ENCODE data around the gene ZRANB1. TPM values are rescaled to one million over a fixed set of nuclear protein-coding genes. Genes with fewer than 3 reads are reported as not detected.
"Not testable (repeated sequence)": the region's sequence is repeated elsewhere in the genome, so short reads cannot be mapped to it uniquely, and the experiment has no call there.

ZRANB1 gene
- total RNA-seq, 4 donors from 2014 or later, result 22.1 to 37.5 (median 25.0) TPM

GRCh38 chr10:124909563-124909962 lies 32.4 kb upstream of the ZRANB1 start:
- 88 to 89% methylated on average over 7 to 8 of the region's 8 CpGs for WGBS, 2 donors
- no peak overlapping the region for H3K4me3 ChIP-seq (replicated peaks in 1 of 3)
- H3K4me1 ChIP-seq, result peaks cover 0 to 11% of the 10 kb centered on the region in 2 donors
- intact Hi-C loops (cut with DNase I), result no loop called here
- H3K27me3 ChIP-seq, result no peaks in the 10 kb centered on the region
- H3K9me3 ChIP-seq, result no peaks in the 10 kb centered on the region
- DNase-seq, result no peak
- H3K27ac ChIP-seq, result no peak overlapping the region
- no peaks in the 10 kb centered on the region for H3K36me3 ChIP-seq
- TF ChIP-seq POLR2A (IDR thresholded peaks at IDR 0.05), result no peak
- TF ChIP-seq CTCF (IDR thresholded peaks at IDR 0.05), result no peak

- TF ChIP-seq POLR2A (IDR thresholded peaks at IDR 0.05) (no peak), CTCF (IDR thresholded peaks at IDR 0.05) (no peak)
- H3K9me3 ChIP-seq, result no peaks in the 10 kb centered on the region
- 42 to 47% methylated on average over 14 of the region's 14 CpGs for WGBS, 2 donors
- peaks cover 0 to 16% of the 10 kb centered on the region in 2 donors for H3K4me1 ChIP-seq
- no peak overlapping the region for H3K4me3 ChIP-seq (replicated peaks in 1 of 3)
- intact Hi-C loops (cut with DNase I), result loop anchor here (10.0 kb wide), 2 partner anchors 143 to 253 kb away; partner anchors contain the start of gene CTBP2
- no peak for DNase-seq
- H3K36me3 ChIP-seq, result no peaks in the 10 kb centered on the region
- no peaks in the 10 kb centered on the region for H3K27me3 ChIP-seq
- peak overlapping the region; percentile 51 to 69 (median 65) for H3K27ac ChIP-seq
These were observed 30.5 kb upstream of the ZRANB1 start for GRCh38 chr10:124911124-124912067.

GRCh38 chr10:124912101-124912886 lies 29.6 kb upstream of the ZRANB1 start:
- H3K9me3 ChIP-seq, result no peaks in the 10 kb centered on the region
- no peak for DNase-seq
- WGBS, 2 donors, result 75 to 84% methylated on average over 5 of the region's 5 CpGs
- peaks cover 0 to 16% of the 10 kb centered on the region in 2 donors for H3K4me1 ChIP-seq
- no peaks in the 10 kb centered on the region for H3K27me3 ChIP-seq
- H3K4me3 ChIP-seq (replicated peaks in 1 of 3), result no peak overlapping the region
- intact Hi-C loops (cut with DNase I), result loop anchor here (10.0 kb wide), 2 partner anchors 143 to 253 kb away; partner anchors contain the start of gene CTBP2
- H3K36me3 ChIP-seq, result no peaks in the 10 kb centered on the region
- TF ChIP-seq CTCF (IDR thresholded peaks at IDR 0.05), result no peak
- TF ChIP-seq POLR2A (IDR thresholded peaks at IDR 0.05), result no peak
- H3K27ac ChIP-seq, result peak overlapping the region in 2 of 3 donors; percentile 51 to 65

GRCh38 chr10:124913167-124913566 lies 28.8 kb upstream of the ZRANB1 start:
- Histone ChIP-seq H3K4me1 (peaks cover 1 to 17% of the 10 kb centered on the region in 2 donors), H3K36me3 (no peaks in the 10 kb centered on the region), H3K27ac (no peak overlapping the region), H3K4me3 (replicated peaks in 1 of 3) (no peak overlapping the region), H3K27me3 (no peaks in the 10 kb centered on the region), H3K9me3 (no peaks in the 10 kb centered on the region)
- no peak for DNase-seq
- WGBS, 2 donors, result 89 to 99% methylated on average over 3 of the region's 3 CpGs
- intact Hi-C loops (cut with DNase I), result loop anchor here (10.0 kb wide), 2 partner anchors 142 to 252 kb away; partner anchors contain the start of gene CTBP2
- TF ChIP-seq CTCF (IDR thresholded peaks at IDR 0.05) (no peak), POLR2A (IDR thresholded peaks at IDR 0.05) (no peak)

- not testable (repeated sequence) for H3K27me3 ChIP-seq; H3K9me3 ChIP-seq; DNase-seq; H3K36me3 ChIP-seq; H3K4me3 ChIP-seq (replicated peaks in 1 of 3); H3K27ac ChIP-seq
- WGBS, 2 donors, result 91% methylated on average over 16 of the region's 16 CpGs
- intact Hi-C loops (cut with DNase I), result loop anchor here (10.0 kb wide), 2 partner anchors 140 to 250 kb away; partner anchors contain the start of gene CTBP2
- H3K4me1 ChIP-seq, result peaks cover 13 to 28% of the 10 kb centered on the region in 2 donors
These were observed 27.5 kb upstream of the ZRANB1 start for GRCh38 chr10:124914398-124914797.

All from thyroid gland (tissue), 4 donors.